ENCODE data around the gene INPP5J. TPM values are rescaled to one million over a fixed set of nuclear protein-coding genes. Genes with fewer than 3 reads are reported as not detected.

INPP5J gene
- total and polyA plus RNA-seq, 2 experiments from 2014 or later, result 3.4 to 5.6 TPM

DNA sequence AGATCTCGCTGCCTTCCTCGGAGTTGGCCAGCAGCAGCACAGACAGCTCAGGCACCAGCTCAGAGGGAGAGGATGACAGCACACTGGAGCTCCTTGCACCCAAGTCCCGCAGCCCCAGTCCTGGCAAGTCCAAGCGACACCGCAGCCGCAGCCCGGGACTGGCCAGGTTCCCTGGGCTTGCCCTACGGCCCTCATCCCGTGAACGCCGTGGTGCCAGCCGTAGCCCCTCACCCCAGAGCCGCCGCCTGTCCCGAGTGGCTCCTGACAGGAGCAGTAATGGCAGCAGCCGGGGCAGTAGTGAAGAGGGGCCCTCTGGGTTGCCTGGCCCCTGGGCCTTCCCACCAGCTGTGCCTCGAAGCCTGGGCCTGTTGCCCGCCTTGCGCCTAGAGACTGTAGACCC is 11.1 kb downstream of the INPP5J start:
- TF ChIP-seq EZH2 (IDR thresholded peaks at IDR 0.05; ENCODE audit: borderline replicate concordance) (no peak), EZH2phosphoT487 (IDR thresholded peaks at IDR 0.05; ENCODE audit: low read depth, severe bottlenecking, unreplicated experiment) (no peak)
- TF ChIP-seq, protein P1, sequence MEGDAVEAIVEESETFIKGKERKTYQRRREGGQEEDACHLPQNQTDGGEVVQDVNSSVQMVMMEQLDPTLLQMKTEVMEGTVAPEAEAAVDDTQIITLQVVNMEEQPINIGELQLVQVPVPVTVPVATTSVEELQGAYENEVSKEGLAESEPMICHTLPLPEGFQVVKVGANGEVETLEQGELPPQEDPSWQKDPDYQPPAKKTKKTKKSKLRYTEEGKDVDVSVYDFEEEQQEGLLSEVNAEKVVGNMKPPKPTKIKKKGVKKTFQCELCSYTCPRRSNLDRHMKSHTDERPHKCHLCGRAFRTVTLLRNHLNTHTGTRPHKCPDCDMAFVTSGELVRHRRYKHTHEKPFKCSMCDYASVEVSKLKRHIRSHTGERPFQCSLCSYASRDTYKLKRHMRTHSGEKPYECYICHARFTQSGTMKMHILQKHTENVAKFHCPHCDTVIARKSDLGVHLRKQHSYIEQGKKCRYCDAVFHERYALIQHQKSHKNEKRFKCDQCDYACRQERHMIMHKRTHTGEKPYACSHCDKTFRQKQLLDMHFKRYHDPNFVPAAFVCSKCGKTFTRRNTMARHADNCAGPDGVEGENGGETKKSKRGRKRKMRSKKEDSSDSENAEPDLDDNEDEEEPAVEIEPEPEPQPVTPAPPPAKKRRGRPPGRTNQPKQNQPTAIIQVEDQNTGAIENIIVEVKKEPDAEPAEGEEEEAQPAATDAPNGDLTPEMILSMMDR (IDR thresholded peaks at IDR 0.05; ENCODE audit: poor library complexity), result no peak
- no peak overlapping the region for H3K4me3 ChIP-seq
- WGBS (ENCODE audit: low lambda C conversion rate, missing lambda C conversion rate), result over 99% methylated on average over 16 of the region's 19 CpGs

DNA sequence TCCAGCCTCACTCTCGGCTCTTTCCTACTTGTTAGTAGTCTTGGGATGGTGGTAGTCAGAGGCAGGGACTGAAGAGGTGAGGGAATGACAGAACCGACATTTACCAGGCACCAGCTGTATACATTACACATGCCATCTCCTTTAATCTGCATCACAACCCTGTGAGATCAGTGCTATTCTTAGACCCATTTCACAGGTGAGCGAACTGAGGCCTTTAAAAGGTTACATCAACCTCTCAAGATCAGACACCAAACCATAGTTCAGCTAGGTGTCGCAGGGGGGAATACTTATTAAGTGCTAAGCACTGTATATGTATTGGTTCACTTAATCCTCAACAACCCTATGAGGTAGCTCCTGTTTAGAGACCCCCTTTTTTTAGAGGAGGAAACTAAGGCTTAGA is 11.9 kb downstream of the INPP5J start:
- H3K9me2 ChIP-seq (replicated peaks; ENCODE audit: insufficient read depth), result no peaks in the 10 kb centered on the region
- no peaks in the 10 kb centered on the region for H3K79me2 ChIP-seq
- H3K4me2 ChIP-seq, result no peak overlapping the region
- H3K36me3 ChIP-seq (replicated peaks; ENCODE audit: insufficient read depth, low read depth), result no peaks in the 10 kb centered on the region
- H3K27ac ChIP-seq, result no peak overlapping the region
- no peaks in the 10 kb centered on the region for H4K20me1 ChIP-seq (ENCODE audit: insufficient read depth, poor library complexity, severe bottlenecking)
- H3K4me1 ChIP-seq (ENCODE audit: insufficient read depth), result no peaks in the 10 kb centered on the region
- peaks cover 8% of the 10 kb centered on the region for H3K27me3 ChIP-seq
- TF ChIP-seq, protein P1 (IDR thresholded peaks at IDR 0.05; ENCODE audit: poor library complexity), result no peak
- no peak for TF ChIP-seq EZH2phosphoT487 (IDR thresholded peaks at IDR 0.05; ENCODE audit: low read depth, severe bottlenecking, unreplicated experiment)
- TF ChIP-seq EZH2 (IDR thresholded peaks at IDR 0.05; ENCODE audit: borderline replicate concordance), result no peak
- no peak for DNase-seq (ENCODE audit: low spot score)
- no peaks in the 10 kb centered on the region for H3K9me3 ChIP-seq (ENCODE audit: low read depth)
- H2AFZ ChIP-seq, result no peak overlapping the region
- WGBS (ENCODE audit: low lambda C conversion rate, missing lambda C conversion rate), result 84% methylated on average over 4 of the region's 4 CpGs
- no peak overlapping the region for H3K4me3 ChIP-seq

More for the DNA sequence above, 11.1 kb downstream of the INPP5J start:
- Histone ChIP-seq H3K27me3 (peaks cover 2% of the 10 kb centered on the region), H3K4me2 (no peak overlapping the region), H3K9me2 (replicated peaks; ENCODE audit: insufficient read depth) (no peaks in the 10 kb centered on the region), H4K20me1 (ENCODE audit: insufficient read depth, poor library complexity, severe bottlenecking) (no peaks in the 10 kb centered on the region), H3K36me3 (replicated peaks; ENCODE audit: insufficient read depth, low read depth) (no peaks in the 10 kb centered on the region), H2AFZ (no peak overlapping the region), H3K27ac (no peak overlapping the region), H3K4me1 (ENCODE audit: insufficient read depth) (no peaks in the 10 kb centered on the region), H3K9me3 (ENCODE audit: low read depth) (no peaks in the 10 kb centered on the region), H3K79me2 (no peaks in the 10 kb centered on the region)
- no peak for DNase-seq (ENCODE audit: low spot score)

DNA sequence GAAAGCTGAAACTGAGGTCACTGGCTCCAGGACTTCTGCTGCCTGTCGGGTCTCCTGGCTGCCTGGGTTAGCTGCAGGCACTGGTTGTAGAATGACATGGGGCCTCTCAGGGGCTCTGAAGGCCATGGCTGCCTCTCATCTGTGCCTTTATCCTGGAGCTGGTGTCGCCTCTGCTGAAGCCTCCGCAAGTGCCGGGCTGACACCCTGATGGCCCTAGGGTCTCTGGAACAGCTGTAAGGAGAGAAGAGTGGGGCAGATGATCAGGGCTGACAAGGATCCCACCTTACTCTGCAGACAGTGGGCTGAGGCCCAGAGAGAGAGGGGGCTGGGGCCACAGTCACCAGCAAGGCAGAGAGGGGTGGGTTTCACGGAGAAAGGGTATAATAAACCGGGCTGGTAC is 12.9 kb downstream of the INPP5J start:
- Histone ChIP-seq H3K4me3 (no peak overlapping the region), H3K9me2 (replicated peaks; ENCODE audit: insufficient read depth) (no peaks in the 10 kb centered on the region), H3K36me3 (replicated peaks; ENCODE audit: insufficient read depth, low read depth) (no peaks in the 10 kb centered on the region), H3K4me1 (ENCODE audit: insufficient read depth) (no peaks in the 10 kb centered on the region), H3K9me3 (ENCODE audit: low read depth) (no peaks in the 10 kb centered on the region), H3K4me2 (no peak overlapping the region), H2AFZ (no peak overlapping the region), H3K27ac (no peak overlapping the region), H4K20me1 (ENCODE audit: insufficient read depth, poor library complexity, severe bottlenecking) (no peaks in the 10 kb centered on the region), H3K27me3 (peaks cover 14% of the 10 kb centered on the region), H3K79me2 (no peaks in the 10 kb centered on the region)
- DNase-seq (ENCODE audit: low spot score), result no peak
- WGBS (ENCODE audit: low lambda C conversion rate, missing lambda C conversion rate), result 92% methylated on average over 6 of the region's 6 CpGs
- TF ChIP-seq EZH2phosphoT487 (IDR thresholded peaks at IDR 0.05; ENCODE audit: low read depth, severe bottlenecking, unreplicated experiment), result no peak
- no peak for TF ChIP-seq EZH2 (IDR thresholded peaks at IDR 0.05; ENCODE audit: borderline replicate concordance)
- TF ChIP-seq, protein P1 (IDR thresholded peaks at IDR 0.05; ENCODE audit: poor library complexity), result no peak

DNA sequence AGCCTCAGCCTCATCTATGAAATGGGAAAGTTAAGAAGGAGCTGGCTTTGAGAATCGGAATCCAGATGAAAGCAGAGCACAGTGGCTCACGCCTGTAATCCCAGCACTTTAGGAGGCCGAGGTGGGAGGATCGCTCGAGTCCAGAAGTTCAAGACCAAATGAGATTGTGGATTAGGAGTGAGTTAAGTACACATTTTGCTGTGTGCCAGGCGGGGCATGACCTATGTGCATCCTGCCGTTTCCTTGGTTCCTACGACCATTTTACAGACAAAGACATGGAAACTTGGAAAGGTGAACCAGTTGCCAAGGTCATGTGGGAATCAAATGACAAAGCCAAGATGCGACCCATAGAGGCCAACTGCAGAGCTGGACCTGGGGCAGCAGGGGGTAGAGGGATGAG is 13.4 kb downstream of the INPP5J start:
- no peaks in the 10 kb centered on the region for H4K20me1 ChIP-seq (ENCODE audit: insufficient read depth, poor library complexity, severe bottlenecking)
- no peaks in the 10 kb centered on the region for H3K9me2 ChIP-seq (replicated peaks; ENCODE audit: insufficient read depth)
- WGBS (ENCODE audit: low lambda C conversion rate, missing lambda C conversion rate), result 85% methylated on average over 9 of the region's 9 CpGs
- no peak for DNase-seq (ENCODE audit: low spot score)
- H3K4me3 ChIP-seq, result no peak overlapping the region
- TF ChIP-seq EZH2phosphoT487 (IDR thresholded peaks at IDR 0.05; ENCODE audit: low read depth, severe bottlenecking, unreplicated experiment) (no peak), EZH2 (IDR thresholded peaks at IDR 0.05; ENCODE audit: borderline replicate concordance) (no peak)
- TF ChIP-seq, protein P1 (IDR thresholded peaks at IDR 0.05; ENCODE audit: poor library complexity), result no peak
- no peak overlapping the region for H3K4me2 ChIP-seq
- no peaks in the 10 kb centered on the region for H3K4me1 ChIP-seq (ENCODE audit: insufficient read depth)
- H3K27me3 ChIP-seq, result peaks cover 14% of the 10 kb centered on the region
- no peak overlapping the region for H3K27ac ChIP-seq
- no peak overlapping the region for H2AFZ ChIP-seq
- H3K9me3 ChIP-seq (ENCODE audit: low read depth), result no peaks in the 10 kb centered on the region
- no peaks in the 10 kb centered on the region for H3K36me3 ChIP-seq (replicated peaks; ENCODE audit: insufficient read depth, low read depth)
- H3K79me2 ChIP-seq, result no peaks in the 10 kb centered on the region

Measured in hepatocyte (in vitro differentiated cells).